Measurements from ENCODE around the gene CD9. TPM values are rescaled to one million over a fixed set of nuclear protein-coding genes. Genes with fewer than 3 reads are reported as not detected.

The CD9 gene
- total and polyA plus RNA-seq, 4 donors: 240 to 425 (median 379) TPM

DNA sequence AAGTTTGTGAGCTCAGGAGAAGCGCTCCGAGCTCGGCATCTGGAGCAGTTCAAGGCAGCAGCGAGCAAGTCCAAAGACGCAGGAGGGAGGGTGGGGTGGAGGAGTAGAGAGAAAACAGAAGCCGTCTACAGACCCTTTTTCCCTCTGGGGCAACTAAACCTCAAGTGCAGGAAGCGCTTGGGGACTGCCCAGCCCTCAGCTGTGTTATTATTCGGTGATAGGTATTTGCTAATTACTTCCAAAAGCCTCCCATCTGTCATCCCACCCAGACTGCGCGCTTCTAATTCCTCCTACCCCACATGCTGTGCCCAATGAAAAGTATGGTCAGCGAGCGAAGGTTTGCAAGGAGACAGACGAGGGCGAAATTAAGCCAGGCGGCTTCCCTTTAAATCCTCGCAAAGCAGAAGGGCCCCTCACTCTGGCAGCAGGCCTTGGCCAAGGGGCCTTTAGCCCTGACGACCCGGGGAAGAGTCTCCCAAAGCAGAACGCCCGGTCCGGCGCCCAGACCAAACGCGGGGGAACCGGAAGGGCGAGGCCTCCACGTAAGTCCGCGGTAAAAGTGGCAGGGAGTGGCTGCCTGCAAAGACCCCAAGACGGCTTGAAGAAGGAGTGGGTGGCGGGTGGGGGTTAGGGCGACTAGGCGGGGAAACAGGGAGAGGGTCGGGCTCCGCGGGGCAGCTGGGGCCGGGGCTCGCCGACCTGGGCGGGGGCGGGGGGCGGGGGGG, 507 bp upstream of the CD9 start:
- ATAC-seq (ENCODE audit: insufficient read depth, low FRiP score) (peak; percentile 4), DNase-seq (peak; percentile 52 to 64 (median 58))
- Histone ChIP-seq H3K9ac (ENCODE audit: insufficient read depth in 1 of 2, low read length in 2 of 2) (peak overlapping the region in 1 of 2 donors; percentile 62), H3K4me1 (ENCODE audit: control insufficient read depth in 5 of 5, insufficient read depth in 5 of 5, low read length in 5 of 5) (peaks cover 0 to 22% (median 16%) of the 10 kb centered on the region in 5 donors), H3K27me3 (ENCODE audit: control insufficient read depth in 3 of 3, insufficient read depth in 3 of 3, low read length in 2 of 3) (peaks cover 0 to 22% (median 19%) of the 10 kb centered on the region in 3 donors), H3K4me3 (peak overlapping the region; percentile 24), H3K9me3 (ENCODE audit: control insufficient read depth in 4 of 4, insufficient read depth in 3 of 4, low read length in 3 of 4) (no peaks in the 10 kb centered on the region), H3K36me3 (ENCODE audit: control insufficient read depth in 4 of 4, insufficient read depth in 4 of 4, low read length in 4 of 4) (no peaks in the 10 kb centered on the region), H3K27ac (ENCODE audit: low read depth in 1 of 2, low read length in 1 of 2) (peak overlapping the region; percentile 21 to 95)
- 12 to 14% methylated on average over 31 to 39 of the region's 42 CpGs for WGBS, 2 donors
- TF ChIP-seq, protein P1, sequence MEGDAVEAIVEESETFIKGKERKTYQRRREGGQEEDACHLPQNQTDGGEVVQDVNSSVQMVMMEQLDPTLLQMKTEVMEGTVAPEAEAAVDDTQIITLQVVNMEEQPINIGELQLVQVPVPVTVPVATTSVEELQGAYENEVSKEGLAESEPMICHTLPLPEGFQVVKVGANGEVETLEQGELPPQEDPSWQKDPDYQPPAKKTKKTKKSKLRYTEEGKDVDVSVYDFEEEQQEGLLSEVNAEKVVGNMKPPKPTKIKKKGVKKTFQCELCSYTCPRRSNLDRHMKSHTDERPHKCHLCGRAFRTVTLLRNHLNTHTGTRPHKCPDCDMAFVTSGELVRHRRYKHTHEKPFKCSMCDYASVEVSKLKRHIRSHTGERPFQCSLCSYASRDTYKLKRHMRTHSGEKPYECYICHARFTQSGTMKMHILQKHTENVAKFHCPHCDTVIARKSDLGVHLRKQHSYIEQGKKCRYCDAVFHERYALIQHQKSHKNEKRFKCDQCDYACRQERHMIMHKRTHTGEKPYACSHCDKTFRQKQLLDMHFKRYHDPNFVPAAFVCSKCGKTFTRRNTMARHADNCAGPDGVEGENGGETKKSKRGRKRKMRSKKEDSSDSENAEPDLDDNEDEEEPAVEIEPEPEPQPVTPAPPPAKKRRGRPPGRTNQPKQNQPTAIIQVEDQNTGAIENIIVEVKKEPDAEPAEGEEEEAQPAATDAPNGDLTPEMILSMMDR (IDR thresholded peaks at IDR 0.05; ENCODE audit: control extremely low read depth, extremely low read depth): no peak

DNA sequence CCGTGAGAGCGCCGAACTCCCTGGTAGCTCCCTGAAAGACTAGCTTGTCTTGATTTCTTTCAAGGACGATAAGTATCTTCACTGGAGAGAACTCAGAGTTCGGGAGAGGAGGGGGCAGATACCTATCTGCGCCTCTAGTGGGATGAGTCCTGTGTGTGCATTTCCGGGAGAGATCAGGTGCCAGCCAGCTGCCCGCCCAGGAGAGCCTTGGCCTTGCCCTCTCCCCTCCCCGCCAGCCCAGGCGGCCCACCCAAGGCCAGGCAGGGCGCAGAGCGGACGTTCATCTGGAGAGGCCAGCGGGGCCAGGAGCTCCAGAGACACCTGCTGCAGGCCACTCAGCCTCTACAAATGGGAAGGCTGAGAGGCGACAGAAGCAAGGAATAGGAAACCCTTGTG, 1.0 kb downstream of the CD9 start:
- DNase-seq (peak in 1 of 3 donors; percentile 25), ATAC-seq (ENCODE audit: insufficient read depth, low FRiP score) (peak; percentile 3)
- 29 to 34% methylated on average over 14 to 15 of the region's 15 CpGs for WGBS, 2 donors
- peaks cover 0 to 22% (median 19%) of the 10 kb centered on the region in 3 donors for H3K27me3 ChIP-seq (ENCODE audit: control insufficient read depth in 3 of 3, insufficient read depth in 3 of 3, low read length in 2 of 3)
- H3K4me1 ChIP-seq (ENCODE audit: control insufficient read depth in 5 of 5, insufficient read depth in 5 of 5, low read length in 5 of 5): peaks cover 4 to 29% (median 16%) of the 10 kb centered on the region in 5 donors
- H3K4me3 ChIP-seq: peak overlapping the region; percentile 77
- H3K9ac ChIP-seq (ENCODE audit: insufficient read depth in 1 of 2, low read length in 2 of 2): peak overlapping the region in 1 of 2 donors; percentile 63
- no peaks in the 10 kb centered on the region for H3K36me3 ChIP-seq (ENCODE audit: control insufficient read depth in 4 of 4, insufficient read depth in 4 of 4, low read length in 4 of 4)
- H3K9me3 ChIP-seq (ENCODE audit: control insufficient read depth in 4 of 4, insufficient read depth in 3 of 4, low read length in 3 of 4): no peaks in the 10 kb centered on the region
- H3K27ac ChIP-seq (ENCODE audit: low read depth in 1 of 2, low read length in 1 of 2): peak overlapping the region; percentile 84 to 95
- TF ChIP-seq, protein P1 (IDR thresholded peaks at IDR 0.05; ENCODE audit: control extremely low read depth, extremely low read depth): no peak

DNA sequence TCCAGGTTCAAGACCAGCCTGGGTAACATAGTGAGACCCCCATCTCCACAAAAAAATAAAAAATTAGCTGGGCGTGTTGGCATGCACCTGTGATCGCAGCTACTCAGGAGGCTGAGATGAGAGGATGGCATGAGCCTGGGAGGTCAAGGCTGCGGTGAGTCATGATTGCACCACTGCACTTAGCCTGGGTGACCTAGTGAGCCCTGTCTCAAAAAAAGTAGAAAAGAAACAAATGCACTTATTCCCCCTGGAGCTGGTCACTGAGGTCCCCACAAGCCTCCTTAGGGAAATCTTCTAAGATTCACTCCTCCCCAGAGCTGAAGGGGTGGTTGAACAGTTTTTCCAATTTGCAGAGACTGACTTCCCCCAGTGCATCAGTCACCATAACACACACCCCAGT, 1.6 kb downstream of the CD9 start:
- 79 to 81% methylated on average over 3 of the region's 3 CpGs for WGBS, 2 donors

More for the DNA sequence above, 1.6 kb downstream of the CD9 start:
- Histone ChIP-seq H3K9ac (ENCODE audit: insufficient read depth in 1 of 2, low read length in 2 of 2) (no peak overlapping the region), H3K4me3 (no peak overlapping the region), H3K27ac (ENCODE audit: low read depth in 1 of 2, low read length in 1 of 2) (peak overlapping the region; percentile 84 to 95), H3K36me3 (ENCODE audit: control insufficient read depth in 4 of 4, insufficient read depth in 4 of 4, low read length in 4 of 4) (no peaks in the 10 kb centered on the region), H3K4me1 (ENCODE audit: control insufficient read depth in 5 of 5, insufficient read depth in 5 of 5, low read length in 5 of 5) (peaks cover 4 to 29% (median 16%) of the 10 kb centered on the region in 5 donors), H3K27me3 (ENCODE audit: control insufficient read depth in 3 of 3, insufficient read depth in 3 of 3, low read length in 2 of 3) (peaks cover 0 to 22% (median 19%) of the 10 kb centered on the region in 3 donors), H3K9me3 (ENCODE audit: control insufficient read depth in 4 of 4, insufficient read depth in 3 of 4, low read length in 3 of 4) (no peaks in the 10 kb centered on the region)
- DNase-seq (no peak), ATAC-seq (ENCODE audit: insufficient read depth, low FRiP score) (no peak)
- TF ChIP-seq, protein P1 (IDR thresholded peaks at IDR 0.05; ENCODE audit: control extremely low read depth, extremely low read depth): no peak

Data from lung (tissue), 12 donors.